Measurements from ENCODE around the gene SPOP. TPM values are rescaled to one million over a fixed set of nuclear protein-coding genes. Genes with fewer than 3 reads are reported as not detected.

SPOP gene
- total and polyA plus RNA-seq, 9 of the 15 experiments (the other 6 are each of a cell fraction or from before 2014, with no cell fraction given) = 34.2 to 65.9 (median 39.7) TPM

GRCh38 chr17:49723423-49723822, 45.5 kb upstream of the SPOP start:
- 83% methylated on average over 7 of the region's 8 CpGs for WGBS (ENCODE audit: insufficient coverage, low coverage, missing lambda C conversion rate)
- H3K9ac ChIP-seq (ENCODE audit: insufficient read depth in 1 of 2, low read depth in 2 of 2, low read length in 2 of 2) = peak overlapping the region in 1 of 2 experiments; percentile 50; a peak in 1 of 4 replicates
- no TSS peak for BruUV-seq (replicated peaks)
- H3K9me1 ChIP-seq (ENCODE audit: control insufficient read depth, insufficient read depth, low read length) = no peaks in the 10 kb centered on the region
- in situ Hi-C loops (cut with MboI) = no loop called here
- ATAC-seq (no peak), FAIRE-seq (no peak), DNase-seq (ENCODE audit: extremely low read depth in 1 of 4, low spot score in 3 of 4) (no peak)
- CTCF ChIA-PET (ENCODE audit: low intra/inter-chr PET ratio) = interaction anchor here (0.7 kb wide), 1 partner anchor 31 kb away, joined by 3 read pairs; no protein-coding TSS in a partner anchor
- H3K79me2 ChIP-seq (ENCODE audit: control insufficient read depth, insufficient read depth, low read length) = peaks cover 47% of the 10 kb centered on the region
- H3K36me3 ChIP-seq (ENCODE audit: control insufficient read depth, insufficient read depth, low read length) = peaks cover 95% of the 10 kb centered on the region
- H3K27me3 ChIP-seq (ENCODE audit: control insufficient read depth in 2 of 2, insufficient read depth in 2 of 2, low read length in 2 of 2) = no peaks in the 10 kb centered on the region
- TF ChIP-seq ID3 (CRISPR knock-in tag; IDR thresholded peaks at IDR 0.05) = no peak
- TF ChIP-seq ID3 (tag; IDR thresholded peaks at IDR 0.05) = no peak
- TF ChIP-seq, protein P1, sequence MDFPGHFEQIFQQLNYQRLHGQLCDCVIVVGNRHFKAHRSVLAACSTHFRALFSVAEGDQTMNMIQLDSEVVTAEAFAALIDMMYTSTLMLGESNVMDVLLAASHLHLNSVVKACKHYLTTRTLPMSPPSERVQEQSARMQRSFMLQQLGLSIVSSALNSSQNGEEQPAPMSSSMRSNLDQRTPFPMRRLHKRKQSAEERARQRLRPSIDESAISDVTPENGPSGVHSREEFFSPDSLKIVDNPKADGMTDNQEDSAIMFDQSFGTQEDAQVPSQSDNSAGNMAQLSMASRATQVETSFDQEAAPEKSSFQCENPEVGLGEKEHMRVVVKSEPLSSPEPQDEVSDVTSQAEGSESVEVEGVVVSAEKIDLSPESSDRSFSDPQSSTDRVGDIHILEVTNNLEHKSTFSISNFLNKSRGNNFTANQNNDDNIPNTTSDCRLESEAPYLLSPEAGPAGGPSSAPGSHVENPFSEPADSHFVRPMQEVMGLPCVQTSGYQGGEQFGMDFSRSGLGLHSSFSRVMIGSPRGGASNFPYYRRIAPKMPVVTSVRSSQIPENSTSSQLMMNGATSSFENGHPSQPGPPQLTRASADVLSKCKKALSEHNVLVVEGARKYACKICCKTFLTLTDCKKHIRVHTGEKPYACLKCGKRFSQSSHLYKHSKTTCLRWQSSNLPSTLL (IDR thresholded peaks at IDR 0.05) = no peak
- no peak for TF ChIP-seq NR2F6 (CRISPR knock-in tag; IDR thresholded peaks at IDR 0.05)
- TF ChIP-seq ZNF551 (CRISPR knock-in tag; IDR thresholded peaks at IDR 0.05) = no peak
- no peak for TF ChIP-seq MCM7 (IDR thresholded peaks at IDR 0.05)
- TF ChIP-seq POLR3A (IDR thresholded peaks at IDR 0.05; ENCODE audit: borderline replicate concordance, extremely low read depth, insufficient read depth, insufficient read length) = no peak
- no peak for TF ChIP-seq MEF2A (IDR thresholded peaks at IDR 0.05; ENCODE audit: control insufficient read depth, low read depth, low read length)
- no peak for TF ChIP-seq BDP1 (IDR thresholded peaks at IDR 0.05; ENCODE audit: insufficient read depth, insufficient read length)
- TF ChIP-seq STAT5A (IDR thresholded peaks at IDR 0.05; ENCODE audit: borderline replicate concordance, low read length) = no peak
- TF ChIP-seq NFYB (IDR thresholded peaks at IDR 0.05; ENCODE audit: extremely low read depth, insufficient read length) = no peak
- no peak for TF ChIP-seq NCOR1 (IDR thresholded peaks at IDR 0.05)
- TF ChIP-seq TBP (optimal IDR thresholded peaks at IDR 0.05; ENCODE audit: low read depth, low read length) = no peak
- no peak for TF ChIP-seq PTBP1 (IDR thresholded peaks at IDR 0.05; ENCODE audit: low read depth, low read length)
- TF ChIP-seq SREBF2 (CRISPR knock-in tag; IDR thresholded peaks at IDR 0.05) = no peak
- TF ChIP-seq, protein P2, sequence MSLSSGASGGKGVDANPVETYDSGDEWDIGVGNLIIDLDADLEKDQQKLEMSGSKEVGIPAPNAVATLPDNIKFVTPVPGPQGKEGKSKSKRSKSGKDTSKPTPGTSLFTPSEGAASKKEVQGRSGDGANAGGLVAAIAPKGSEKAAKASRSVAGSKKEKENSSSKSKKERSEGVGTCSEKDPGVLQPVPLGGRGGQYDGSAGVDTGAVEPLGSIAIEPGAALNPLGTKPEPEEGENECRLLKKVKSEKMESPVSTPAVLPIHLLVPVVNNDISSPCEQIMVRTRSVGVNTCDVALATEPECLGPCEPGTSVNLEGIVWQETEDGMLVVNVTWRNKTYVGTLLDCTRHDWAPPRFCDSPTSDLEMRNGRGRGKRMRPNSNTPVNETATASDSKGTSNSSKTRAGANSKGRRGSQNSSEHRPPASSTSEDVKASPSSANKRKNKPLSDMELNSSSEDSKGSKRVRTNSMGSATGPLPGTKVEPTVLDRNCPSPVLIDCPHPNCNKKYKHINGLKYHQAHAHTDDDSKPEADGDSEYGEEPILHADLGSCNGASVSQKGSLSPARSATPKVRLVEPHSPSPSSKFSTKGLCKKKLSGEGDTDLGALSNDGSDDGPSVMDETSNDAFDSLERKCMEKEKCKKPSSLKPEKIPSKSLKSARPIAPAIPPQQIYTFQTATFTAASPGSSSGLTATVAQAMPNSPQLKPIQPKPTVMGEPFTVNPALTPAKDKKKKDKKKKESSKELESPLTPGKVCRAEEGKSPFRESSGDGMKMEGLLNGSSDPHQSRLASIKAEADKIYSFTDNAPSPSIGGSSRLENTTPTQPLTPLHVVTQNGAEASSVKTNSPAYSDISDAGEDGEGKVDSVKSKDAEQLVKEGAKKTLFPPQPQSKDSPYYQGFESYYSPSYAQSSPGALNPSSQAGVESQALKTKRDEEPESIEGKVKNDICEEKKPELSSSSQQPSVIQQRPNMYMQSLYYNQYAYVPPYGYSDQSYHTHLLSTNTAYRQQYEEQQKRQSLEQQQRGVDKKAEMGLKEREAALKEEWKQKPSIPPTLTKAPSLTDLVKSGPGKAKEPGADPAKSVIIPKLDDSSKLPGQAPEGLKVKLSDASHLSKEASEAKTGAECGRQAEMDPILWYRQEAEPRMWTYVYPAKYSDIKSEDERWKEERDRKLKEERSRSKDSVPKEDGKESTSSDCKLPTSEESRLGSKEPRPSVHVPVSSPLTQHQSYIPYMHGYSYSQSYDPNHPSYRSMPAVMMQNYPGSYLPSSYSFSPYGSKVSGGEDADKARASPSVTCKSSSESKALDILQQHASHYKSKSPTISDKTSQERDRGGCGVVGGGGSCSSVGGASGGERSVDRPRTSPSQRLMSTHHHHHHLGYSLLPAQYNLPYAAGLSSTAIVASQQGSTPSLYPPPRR (CRISPR knock-in tag; IDR thresholded peaks at IDR 0.05; ENCODE audit: borderline replicate concordance) = no peak
- H3K4me1 ChIP-seq (replicated peaks in 1 of 2; ENCODE audit: control insufficient read depth in 2 of 2, insufficient read depth in 2 of 2, low read length in 2 of 2) = peaks cover 0 to 8% of the 10 kb centered on the region in 2 experiments; a peak in 4 of 5 replicates
- no peaks in the 10 kb centered on the region for H3K9me3 ChIP-seq (replicated peaks; ENCODE audit: control insufficient read depth, insufficient read depth, low read depth, low read length)
- no peak overlapping the region for H3K4me3 ChIP-seq
- POLR2A ChIA-PET = interaction anchor here (0.7 to 2.5 kb wide), 2 partner anchors 8 to 15 kb away, joined by 3 to 7 read pairs; no protein-coding TSS in a partner anchor
- no peak overlapping the region for H3K4me2 ChIP-seq (ENCODE audit: insufficient read depth, low read length)
- intact Hi-C loops (cut with micrococcal nuclease) = no loop called here
- no peak overlapping the region for H2AFZ ChIP-seq (ENCODE audit: low read depth, low read length)
- peaks cover 24% of the 10 kb centered on the region; the same call in 1 of the 2 replicates for H4K20me1 ChIP-seq (replicated peaks; ENCODE audit: control insufficient read depth, insufficient read depth, low read length)
- H3K27ac ChIP-seq (ENCODE audit: extremely low read depth, low read depth, low read length) = no peak overlapping the region
